NT2/D1 (cell line): Measurements from ENCODE around the gene MFSD2B.
A peak's percentile ranks its signal among the peaks of the same experiment; 100 is the strongest.

ENCODE experiments used
- DNase-seq: peaks from one replicate; pipeline ENCODE4 v3.0.0-alpha.2; 2011; ENCODE audit warnings: low read depth, low spot score
- H3K27me3 ChIP-seq: 2 replicates; pipeline ENCODE4 v1.6.0; 2011; ENCODE audit warnings: mild to moderate bottlenecking; ENCODE audit not compliant: insufficient read length, insufficient read depth
- H3K36me3 ChIP-seq: 2 replicates; pipeline ENCODE4 v1.6.1; 2011; ENCODE audit warnings: mild to moderate bottlenecking, low read length, mixed read lengths; ENCODE audit not compliant: insufficient read depth, insufficient read length
- H3K4me1 ChIP-seq: 2 replicates; pipeline ENCODE4 v1.5.1; 2011; ENCODE audit not compliant: insufficient read depth, insufficient read length
- H3K4me3 ChIP-seq: 2 replicates; pipeline ENCODE4 v1.5.1; 2011; ENCODE audit warnings: low read depth; ENCODE audit not compliant: insufficient read length
- H3K9ac ChIP-seq: 2 replicates; pipeline ENCODE4 v1.6.0; 2011; ENCODE audit warnings: low read depth; ENCODE audit not compliant: insufficient read length
- H3K9me3 ChIP-seq: 2 replicates; pipeline ENCODE4 v1.5.1; 2011; ENCODE audit warnings: mild to moderate bottlenecking, low read length; ENCODE audit not compliant: insufficient read depth
- SUZ12 ChIP-seq: IDR thresholded peaks from 2 replicates; pipeline ENCODE4 v1.6.1; 2011; ENCODE audit not compliant: insufficient read length, insufficient read depth; ENCODE audit errors: extremely low read depth
- YY1 ChIP-seq: IDR thresholded peaks from 2 replicates; pipeline ENCODE4 v1.6.1; 2011; ENCODE audit not compliant: insufficient read length, insufficient read depth
- ZNF274 ChIP-seq: IDR thresholded peaks from 2 replicates; pipeline ENCODE4 v1.6.1; 2011; ENCODE audit warnings: mild to moderate bottlenecking, low read depth, low read length

The MFSD2B gene

DNA sequence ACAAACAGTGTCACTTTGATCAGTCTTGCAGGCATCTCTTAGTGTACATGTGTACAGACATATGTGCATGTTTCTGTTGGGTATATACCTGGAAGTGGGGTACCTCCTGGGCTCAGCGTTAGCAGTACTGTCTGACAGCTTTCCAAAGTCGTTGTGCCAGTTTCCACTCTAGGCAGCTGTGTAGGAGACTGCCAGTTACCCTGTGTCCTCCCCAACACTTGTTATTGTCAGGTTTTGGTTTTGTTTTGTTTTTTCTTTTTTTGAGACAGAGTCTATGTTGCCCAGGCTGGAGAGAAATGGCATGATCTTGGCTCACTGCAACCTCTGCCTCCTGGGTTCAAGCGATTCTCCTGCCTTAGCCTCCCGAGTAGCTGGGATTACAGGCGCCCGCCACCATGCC, 45.9 kb downstream of the MFSD2B start:
- Histone ChIP-seq H3K4me1 (no peaks in the 10 kb centered on the region), H3K9ac (no peak overlapping the region), H3K36me3 (peaks cover 7% of the 10 kb centered on the region), H3K9me3 (no peaks in the 10 kb centered on the region), H3K27me3 (peaks cover 2% of the 10 kb centered on the region), H3K4me3 (no peak overlapping the region)
- TF ChIP-seq YY1 = no peak
- no peak for TF ChIP-seq SUZ12
- TF ChIP-seq ZNF274 = no peak
- DNase-seq = no peak

DNA sequence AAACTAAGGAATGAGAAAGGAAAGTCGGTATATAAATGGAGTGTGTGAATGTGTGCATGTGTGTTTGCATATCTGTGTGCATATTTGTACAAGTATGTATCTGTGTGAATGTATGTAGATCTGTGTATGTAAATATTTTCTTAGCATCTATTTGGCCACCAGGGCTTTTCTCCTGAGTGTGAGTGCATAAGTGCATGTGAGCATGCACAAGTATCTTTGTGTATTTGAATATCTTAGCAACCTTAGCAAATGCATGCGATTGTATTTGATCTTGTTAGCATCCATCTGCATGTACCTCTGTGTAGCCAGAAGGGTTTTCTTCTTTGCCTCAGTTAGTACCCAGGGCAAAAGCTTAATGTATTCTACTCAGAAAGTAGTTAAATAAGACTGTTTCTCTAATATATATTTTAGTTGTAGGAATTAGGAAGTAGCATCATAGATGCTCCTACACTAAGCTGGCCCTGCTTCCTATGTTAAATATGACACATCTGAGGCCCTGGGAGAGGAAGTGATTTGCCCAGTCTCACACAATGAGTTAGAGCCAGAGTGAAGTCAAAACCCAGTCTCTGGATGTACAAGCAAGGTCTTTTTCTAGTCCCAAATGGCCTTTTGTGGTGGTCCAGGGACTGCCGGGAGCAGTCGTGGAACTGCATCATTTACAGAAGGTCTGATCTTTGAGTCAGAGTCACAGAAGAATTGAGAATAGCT, 48.8 kb downstream of the MFSD2B start:
- DNase-seq = no peak
- no peak overlapping the region for H3K9ac ChIP-seq
- H3K27me3 ChIP-seq = no peaks in the 10 kb centered on the region
- no peaks in the 10 kb centered on the region for H3K4me1 ChIP-seq
- TF ChIP-seq SUZ12 (no peak), YY1 (no peak), ZNF274 (no peak)
- H3K4me3 ChIP-seq = no peak overlapping the region
- H3K9me3 ChIP-seq = no peaks in the 10 kb centered on the region
- peaks cover 15% of the 10 kb centered on the region for H3K36me3 ChIP-seq

DNA sequence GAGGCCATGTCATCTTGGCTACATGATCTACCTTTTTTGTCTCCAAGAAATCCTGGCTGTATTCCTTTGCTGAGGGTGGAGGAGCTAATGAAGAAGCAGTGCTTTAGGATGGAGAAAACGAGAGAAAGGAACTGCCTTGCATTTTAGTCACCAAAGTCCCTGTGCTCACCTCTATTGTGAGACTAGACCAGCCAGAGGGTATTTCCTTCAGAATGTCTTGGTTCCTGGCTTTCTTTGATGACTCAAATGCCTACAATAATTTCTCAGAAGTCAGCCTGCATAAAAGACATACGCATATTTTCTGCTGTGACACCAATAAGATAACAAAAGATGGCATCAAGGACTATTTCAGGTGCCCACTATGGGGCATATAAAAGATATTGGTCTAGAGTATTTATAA, 55.5 kb downstream of the MFSD2B start:
- Histone ChIP-seq H3K4me3 (no peak overlapping the region), H3K9me3 (no peaks in the 10 kb centered on the region), H3K27me3 (no peaks in the 10 kb centered on the region), H3K9ac (no peak overlapping the region), H3K36me3 (peaks cover 46% of the 10 kb centered on the region), H3K4me1 (no peaks in the 10 kb centered on the region)
- TF ChIP-seq SUZ12 (no peak), ZNF274 (no peak), YY1 (no peak)
- DNase-seq = no peak

DNA sequence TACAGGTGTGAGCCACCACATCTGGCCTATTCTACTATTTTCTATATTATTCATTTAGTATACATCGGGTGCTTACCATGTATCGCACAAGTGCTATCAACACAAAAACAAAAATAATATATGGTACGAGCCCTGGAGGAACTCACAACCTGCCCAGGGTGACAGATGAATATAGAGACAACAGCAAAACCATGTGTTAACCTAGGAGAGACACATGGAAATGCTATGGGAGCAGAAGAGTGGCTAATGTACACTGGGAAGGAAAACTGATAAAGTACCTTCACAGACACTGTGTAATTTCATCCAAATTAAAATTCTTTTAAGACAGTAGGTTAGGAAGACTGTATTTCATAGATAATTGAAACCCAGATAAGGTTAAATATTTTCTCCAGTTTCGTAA, 62.4 kb downstream of the MFSD2B start:
- no peaks in the 10 kb centered on the region for H3K9me3 ChIP-seq
- H3K27me3 ChIP-seq = no peaks in the 10 kb centered on the region
- no peak overlapping the region for H3K9ac ChIP-seq
- no peak overlapping the region for H3K4me3 ChIP-seq
- no peaks in the 10 kb centered on the region for H3K4me1 ChIP-seq
- H3K36me3 ChIP-seq = peaks cover 54% of the 10 kb centered on the region
- TF ChIP-seq ZNF274 = no peak
- no peak for TF ChIP-seq YY1
- TF ChIP-seq SUZ12 = no peak
- DNase-seq = no peak

DNA sequence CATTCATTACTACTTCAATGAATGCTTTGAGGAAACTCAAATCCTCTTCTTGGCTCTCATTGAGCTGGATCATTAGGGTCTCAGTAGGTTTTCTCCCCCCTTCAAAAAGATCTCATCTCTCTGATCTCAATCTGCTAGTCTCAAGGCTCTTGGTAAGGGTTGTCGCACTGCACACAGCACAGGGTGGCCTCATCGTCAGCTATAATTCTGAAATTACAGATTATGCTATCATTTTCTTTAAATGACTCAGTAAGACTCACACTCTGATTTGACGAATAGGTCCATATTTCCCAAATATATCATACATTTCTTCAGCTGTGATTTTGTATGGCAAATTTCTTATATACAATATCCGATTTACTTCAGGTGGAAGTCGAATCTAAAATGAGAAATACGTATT, 63.9 kb downstream of the MFSD2B start:
- H3K27me3 ChIP-seq = no peaks in the 10 kb centered on the region
- TF ChIP-seq SUZ12 = no peak
- no peak for TF ChIP-seq YY1
- TF ChIP-seq ZNF274 = no peak
- peaks cover 52% of the 10 kb centered on the region for H3K36me3 ChIP-seq
- H3K4me3 ChIP-seq = no peak overlapping the region
- H3K9ac ChIP-seq = no peak overlapping the region
- H3K4me1 ChIP-seq = no peaks in the 10 kb centered on the region
- no peak for DNase-seq
- no peaks in the 10 kb centered on the region for H3K9me3 ChIP-seq

DNA sequence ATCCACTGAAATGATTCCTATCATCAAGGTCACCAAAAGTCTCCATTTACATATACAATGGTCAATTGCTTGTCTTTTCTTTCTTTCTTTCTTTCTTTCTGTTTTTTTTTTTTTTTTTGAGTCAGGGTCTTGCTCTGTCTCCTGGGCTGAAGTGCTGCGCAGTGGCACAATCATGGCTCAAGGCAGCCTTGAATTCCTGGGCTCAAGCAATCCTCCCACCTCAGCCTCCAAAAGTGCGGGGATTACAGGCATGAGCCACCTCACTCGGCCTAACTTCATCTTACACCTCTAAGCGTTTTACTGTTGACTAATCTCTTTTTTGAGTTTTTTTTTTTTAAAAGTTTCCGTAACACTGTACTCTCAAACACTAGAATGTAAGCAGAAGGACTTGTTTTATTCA, 65.4 kb downstream of the MFSD2B start:
- Histone ChIP-seq H3K4me1 (no peaks in the 10 kb centered on the region), H3K9ac (peak overlapping the region; percentile 94), H3K27me3 (no peaks in the 10 kb centered on the region), H3K4me3 (peak overlapping the region; percentile 92), H3K36me3 (peaks cover 58% of the 10 kb centered on the region), H3K9me3 (no peaks in the 10 kb centered on the region)
- no peak for DNase-seq
- no peak for TF ChIP-seq SUZ12
- TF ChIP-seq ZNF274 = no peak
- TF ChIP-seq YY1 = no peak
